Lower leg skin (tissue), 3 donors: ENCODE measurements around the gene HIRIP3.

ENCODE experiments used
- POLR2A ChIP-seq, 2 donors: fragments of 450-650 bp; IDR thresholded peaks; one replicate each; pipeline ENCODE4 v1.6.1; 2016 to 2017; ENCODE audit warnings: antibody characterized with exemption in 2 of 2, mild to moderate bottlenecking in 1 of 2, moderate library complexity in 1 of 2
- TF ChIP-seq, protein P1 (sequence below), 3 donors: fragments of 450-650 bp; IDR thresholded peaks; one replicate each; pipeline ENCODE4 v1.5.1; 2016; ENCODE audit warnings: antibody characterized with exemption in 3 of 3, mild to moderate bottlenecking in 3 of 3, moderate library complexity in 2 of 3

DNA sequence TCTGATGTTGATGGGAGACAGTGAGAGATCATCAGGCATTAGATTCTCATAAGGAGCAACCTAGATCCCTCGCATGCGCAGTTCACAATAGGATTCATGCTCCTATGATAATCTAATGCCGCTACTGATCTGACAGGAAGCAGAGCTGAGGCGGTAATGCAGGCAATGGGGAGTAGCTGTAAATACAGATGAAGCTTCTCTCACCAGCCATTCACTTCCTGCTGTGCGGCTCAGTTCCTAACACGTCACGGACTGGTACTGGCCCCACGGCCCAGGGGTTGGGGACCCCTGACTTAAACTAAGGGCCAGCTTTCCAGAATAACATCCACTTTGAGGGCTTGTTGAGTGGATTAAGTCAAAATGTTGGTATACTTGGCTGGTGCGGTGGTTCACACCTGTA lies 36.1 kb downstream of the HIRIP3 start:
- TF ChIP-seq, protein P1, sequence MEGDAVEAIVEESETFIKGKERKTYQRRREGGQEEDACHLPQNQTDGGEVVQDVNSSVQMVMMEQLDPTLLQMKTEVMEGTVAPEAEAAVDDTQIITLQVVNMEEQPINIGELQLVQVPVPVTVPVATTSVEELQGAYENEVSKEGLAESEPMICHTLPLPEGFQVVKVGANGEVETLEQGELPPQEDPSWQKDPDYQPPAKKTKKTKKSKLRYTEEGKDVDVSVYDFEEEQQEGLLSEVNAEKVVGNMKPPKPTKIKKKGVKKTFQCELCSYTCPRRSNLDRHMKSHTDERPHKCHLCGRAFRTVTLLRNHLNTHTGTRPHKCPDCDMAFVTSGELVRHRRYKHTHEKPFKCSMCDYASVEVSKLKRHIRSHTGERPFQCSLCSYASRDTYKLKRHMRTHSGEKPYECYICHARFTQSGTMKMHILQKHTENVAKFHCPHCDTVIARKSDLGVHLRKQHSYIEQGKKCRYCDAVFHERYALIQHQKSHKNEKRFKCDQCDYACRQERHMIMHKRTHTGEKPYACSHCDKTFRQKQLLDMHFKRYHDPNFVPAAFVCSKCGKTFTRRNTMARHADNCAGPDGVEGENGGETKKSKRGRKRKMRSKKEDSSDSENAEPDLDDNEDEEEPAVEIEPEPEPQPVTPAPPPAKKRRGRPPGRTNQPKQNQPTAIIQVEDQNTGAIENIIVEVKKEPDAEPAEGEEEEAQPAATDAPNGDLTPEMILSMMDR (IDR thresholded peaks at IDR 0.05): no peak
- TF ChIP-seq POLR2A (IDR thresholded peaks at IDR 0.05): no peak
